ENCODE results near the gene ATP5PO. TPM values are rescaled to one million over a fixed set of nuclear protein-coding genes. Genes with fewer than 3 reads are reported as not detected.

The ATP5PO gene
- total and polyA plus RNA-seq, 4 donors, result 72.8 to 200 (median 131) TPM

GRCh38 chr21:33878824-33879223 is 36.8 kb downstream of the ATP5PO start:
- Histone ChIP-seq H3K9me3 (ENCODE audit: control insufficient read depth in 4 of 4, low read length in 3 of 4) (no peaks in the 10 kb centered on the region), H3K4me3 (ENCODE audit: low read depth in 1 of 3, low read length in 3 of 3) (no peak overlapping the region), H3K4me1 (ENCODE audit: control insufficient read depth in 4 of 4, insufficient read depth in 4 of 4, low read length in 3 of 4) (no peaks in the 10 kb centered on the region), H3K9ac (ENCODE audit: low read depth in 1 of 2, low read length in 2 of 2) (no peak overlapping the region), H3K27me3 (ENCODE audit: control insufficient read depth in 4 of 4, insufficient read depth in 4 of 4, low read length in 3 of 4) (no peaks in the 10 kb centered on the region), H3K27ac (ENCODE audit: low read depth in 1 of 2, low read length in 2 of 2) (no peak overlapping the region), H3K36me3 (ENCODE audit: control insufficient read depth in 4 of 4, insufficient read depth in 3 of 4, low read depth in 1 of 4, low read length in 3 of 4) (no peaks in the 10 kb centered on the region)
- no peak for DNase-seq (ENCODE audit: low spot score)
- 94% methylated on average over 6 of the region's 6 CpGs for WGBS
- TF ChIP-seq RXRA (IDR thresholded peaks at IDR 0.05), result no peak
- TF ChIP-seq HNF4A (conservative IDR thresholded peaks at IDR 0.05), result no peak
- TF ChIP-seq TAF1 (conservative IDR thresholded peaks at IDR 0.05), result no peak
- TF ChIP-seq RAD21 (IDR thresholded peaks at IDR 0.05), result no peak

GRCh38 chr21:33875026-33875695 is 40.4 kb downstream of the ATP5PO start:
- no peaks in the 10 kb centered on the region for H3K36me3 ChIP-seq (ENCODE audit: control insufficient read depth in 4 of 4, insufficient read depth in 3 of 4, low read depth in 1 of 4, low read length in 3 of 4)
- no peaks in the 10 kb centered on the region for H3K4me1 ChIP-seq (ENCODE audit: control insufficient read depth in 4 of 4, insufficient read depth in 4 of 4, low read length in 3 of 4)
- H3K4me3 ChIP-seq (ENCODE audit: low read depth in 1 of 3, low read length in 3 of 3), result no peak overlapping the region
- H3K9ac ChIP-seq (ENCODE audit: low read depth in 1 of 2, low read length in 2 of 2), result no peak overlapping the region
- DNase-seq (ENCODE audit: low spot score), result no peak
- H3K27me3 ChIP-seq (ENCODE audit: control insufficient read depth in 4 of 4, insufficient read depth in 4 of 4, low read length in 3 of 4), result no peaks in the 10 kb centered on the region
- no peak overlapping the region for H3K27ac ChIP-seq (ENCODE audit: low read depth in 1 of 2, low read length in 2 of 2)
- TF ChIP-seq YY1 (IDR thresholded peaks at IDR 0.05) (no peak), HNF4A (conservative IDR thresholded peaks at IDR 0.05) (no peak), ZBTB33 (IDR thresholded peaks at IDR 0.05) (no peak), RXRA (IDR thresholded peaks at IDR 0.05) (no peak), JUND (IDR thresholded peaks at IDR 0.05) (no peak), GABPA (IDR thresholded peaks at IDR 0.05 in 1 of 2, conservative IDR thresholded peaks at IDR 0.05 in 1 of 2) (no peak), FOXA2 (IDR thresholded peaks at IDR 0.05) (no peak), REST (IDR thresholded peaks at IDR 0.05) (no peak), CTCF (IDR thresholded peaks at IDR 0.05; ENCODE audit: low read depth, low read length, missing input control) (no peak), HNF4G (IDR thresholded peaks at IDR 0.05) (no peak), ATF3 (IDR thresholded peaks at IDR 0.05) (no peak), FOXA1 (IDR thresholded peaks at IDR 0.05) (no peak), SP1 (IDR thresholded peaks at IDR 0.05) (no peak), NR2F2 (IDR thresholded peaks at IDR 0.05) (no peak), MAX (IDR thresholded peaks at IDR 0.05) (no peak), EGR1 (IDR thresholded peaks at IDR 0.05; ENCODE audit: low read depth in 2 of 2) (no peak), RAD21 (IDR thresholded peaks at IDR 0.05) (no peak), TAF1 (conservative IDR thresholded peaks at IDR 0.05) (no peak)
- 93% methylated on average over 20 of the region's 20 CpGs for WGBS
- no peaks in the 10 kb centered on the region for H3K9me3 ChIP-seq (ENCODE audit: control insufficient read depth in 4 of 4, low read length in 3 of 4)

Measured in liver (tissue), 9 donors.